SH-SY5Y (cell line): Measurements from ENCODE around the gene SORCS3.

ENCODE experiments used
- GATA2 ChIP-seq: IDR thresholded peaks from 2 replicates; pipeline ENCODE4 v1.6.1; 2011; ENCODE audit warnings: mild to moderate bottlenecking, low read depth, low read length
- GATA3 ChIP-seq: IDR thresholded peaks from 2 replicates; pipeline ENCODE4 v1.6.1; 2011; ENCODE audit warnings: low read depth, mild to moderate bottlenecking, low read length, moderate library complexity

DNA sequence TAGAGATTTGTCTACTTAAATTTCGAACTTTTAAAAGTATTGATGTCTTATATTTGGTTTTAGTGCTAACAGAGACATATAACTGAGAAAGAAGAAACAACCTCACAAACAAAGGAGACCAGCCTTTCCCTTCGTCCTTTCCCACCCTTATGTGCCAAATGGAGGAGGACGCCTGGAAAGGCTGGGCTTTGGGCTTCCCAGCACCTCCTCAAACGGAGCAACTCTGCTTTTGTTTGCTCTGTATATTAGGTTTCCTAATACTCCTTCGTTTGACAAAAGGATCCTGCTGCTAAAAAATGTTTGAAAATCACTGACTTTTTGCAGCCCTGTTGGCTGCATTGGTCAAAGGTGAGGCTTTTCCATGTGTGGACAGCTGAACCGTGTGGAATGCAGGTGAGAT lies 471.8 kb downstream of the SORCS3 start:
- no peak for TF ChIP-seq GATA2
- TF ChIP-seq GATA3, result no peak
